ES-I3 (cell line): ENCODE results near the gene NUP85.
A peak's percentile ranks its signal among the peaks of the same experiment; 100 is the strongest.
"Not testable (repeated sequence)": the region's sequence is repeated elsewhere in the genome, so short reads cannot be mapped to it uniquely, and the experiment has no call there.

ENCODE experiments used
- H3K36me3 ChIP-seq: 2 replicates; pipeline ENCODE4 v1.6.1; 2013; ENCODE audit warnings: mild to moderate bottlenecking, low read length, control low read depth, moderate library complexity; ENCODE audit not compliant: insufficient read depth
- H3K4me1 ChIP-seq: 2 replicates; pipeline ENCODE4 v1.6.1; 2013; ENCODE audit warnings: mild to moderate bottlenecking, control low read depth, low read length; ENCODE audit not compliant: insufficient read depth
- H3K9ac ChIP-seq: 2 replicates; pipeline ENCODE4 v1.6.1; 2013; ENCODE audit warnings: low read depth, mild to moderate bottlenecking, low read length, moderate library complexity
- H3K9me3 ChIP-seq: 2 replicates; pipeline ENCODE4 v1.6.1; 2013; ENCODE audit warnings: mild to moderate bottlenecking, low read length, moderate library complexity; ENCODE audit not compliant: control insufficient read depth, insufficient read depth

Gene NUP85

GRCh38 chr17:75182319-75182568 lies 23.2 kb upstream of the NUP85 start:
- Histone ChIP-seq H3K36me3 (peaks cover 16% of the 10 kb centered on the region), H3K9me3 (no peaks in the 10 kb centered on the region), H3K4me1 (peaks cover 4% of the 10 kb centered on the region), H3K9ac (peak overlapping the region; percentile 94)

- Histone ChIP-seq H3K9me3 (no peaks in the 10 kb centered on the region), H3K9ac (peak within 1 kb of the TSS; percentile 94), H3K36me3 (peaks cover 16% of the 10 kb centered on the region), H3K4me1 (peaks cover 4% of the 10 kb centered on the region)
Measured at GRCh38 chr17:75182569-75183436, 22.7 kb upstream of the NUP85 start, which contains the start of gene SUMO2. SUMO2 (minus strand) TSS chr17:75182959; CDS start chr17:75182834, 125 bp downstream.

GRCh38 chr17:75183999-75184884 lies 21.2 kb upstream of the NUP85 start:
- H3K9me3 ChIP-seq: no peaks in the 10 kb centered on the region
- H3K4me1 ChIP-seq: peaks cover 4% of the 10 kb centered on the region
- peaks cover 8% of the 10 kb centered on the region; the same call in 1 of the 2 replicates for H3K36me3 ChIP-seq
- H3K9ac ChIP-seq: no peak overlapping the region

- no peaks in the 10 kb centered on the region for H3K36me3 ChIP-seq
Measured at GRCh38 chr17:75188614-75189013, 16.9 kb upstream of the NUP85 start.

GRCh38 chr17:75191584-75191983 lies 13.9 kb upstream of the NUP85 start:
- Histone ChIP-seq H3K9ac (no peak overlapping the region), H3K9me3 (no peaks in the 10 kb centered on the region), H3K36me3 (no peaks in the 10 kb centered on the region), H3K4me1 (no peaks in the 10 kb centered on the region)

More at GRCh38 chr17:75188614-75189013, 16.9 kb upstream of the NUP85 start:
- H3K9ac ChIP-seq: no peak overlapping the region
- no peaks in the 10 kb centered on the region for H3K9me3 ChIP-seq
- H3K4me1 ChIP-seq: no peaks in the 10 kb centered on the region; the same call in 1 of the 2 replicates

- H3K9ac ChIP-seq: no peak overlapping the region
- H3K36me3 ChIP-seq: no peaks in the 10 kb centered on the region
- no peaks in the 10 kb centered on the region for H3K4me1 ChIP-seq
- H3K9me3 ChIP-seq: no peaks in the 10 kb centered on the region
Measured at GRCh38 chr17:75194879-75195278, 10.6 kb upstream of the NUP85 start.

- H3K9me3 ChIP-seq: no peaks in the 10 kb centered on the region
- no peak overlapping the region for H3K9ac ChIP-seq
- H3K36me3 ChIP-seq: no peaks in the 10 kb centered on the region
- no peaks in the 10 kb centered on the region for H3K4me1 ChIP-seq
Measured at GRCh38 chr17:75199886-75200618, 5.4 kb upstream of the NUP85 start.

- Histone ChIP-seq H3K36me3 (peaks cover 14% of the 10 kb centered on the region), H3K4me1 (no peaks in the 10 kb centered on the region), H3K9ac (peak overlapping the region; percentile 98), H3K9me3 (no peaks in the 10 kb centered on the region)
Measured at GRCh38 chr17:75205793-75206163, 299 bp downstream of the NUP85 start.

GRCh38 chr17:75207050-75207407 lies 1.6 kb downstream of the NUP85 start:
- Histone ChIP-seq H3K36me3 (peaks cover 19% of the 10 kb centered on the region), H3K9ac (peak overlapping the region; percentile 98; the same call in 1 of the 2 replicates)
- not testable (repeated sequence) for H3K4me1 ChIP-seq, H3K9me3 ChIP-seq

- no peak overlapping the region for H3K9ac ChIP-seq
- H3K36me3 ChIP-seq: peaks cover 24% of the 10 kb centered on the region
- H3K4me1 ChIP-seq: no peaks in the 10 kb centered on the region
- no peaks in the 10 kb centered on the region for H3K9me3 ChIP-seq
Measured at GRCh38 chr17:75207760-75208159, 2.3 kb downstream of the NUP85 start.

GRCh38 chr17:75208161-75208560 lies 2.7 kb downstream of the NUP85 start:
- peaks cover 27% of the 10 kb centered on the region for H3K36me3 ChIP-seq
- H3K9ac ChIP-seq: no peak overlapping the region

GRCh38 chr17:75209061-75209460 lies 3.6 kb downstream of the NUP85 start:
- no peaks in the 10 kb centered on the region for H3K9me3 ChIP-seq
- H3K9ac ChIP-seq: no peak overlapping the region
- H3K36me3 ChIP-seq: peaks cover 32% of the 10 kb centered on the region
- H3K4me1 ChIP-seq: no peaks in the 10 kb centered on the region

More at GRCh38 chr17:75208161-75208560, 2.7 kb downstream of the NUP85 start:
- H3K4me1 ChIP-seq: no peaks in the 10 kb centered on the region
- no peaks in the 10 kb centered on the region for H3K9me3 ChIP-seq

GRCh38 chr17:75218131-75218530 lies 12.7 kb downstream of the NUP85 start:
- no peak overlapping the region for H3K9ac ChIP-seq
- peaks cover 37% of the 10 kb centered on the region for H3K36me3 ChIP-seq
- H3K4me1 ChIP-seq: no peaks in the 10 kb centered on the region

GRCh38 chr17:75219815-75220214 lies 14.3 kb downstream of the NUP85 start:
- Histone ChIP-seq H3K36me3 (peaks cover 29% of the 10 kb centered on the region), H3K9me3 (no peaks in the 10 kb centered on the region), H3K4me1 (no peaks in the 10 kb centered on the region), H3K9ac (no peak overlapping the region)

More at GRCh38 chr17:75218131-75218530, 12.7 kb downstream of the NUP85 start:
- no peaks in the 10 kb centered on the region for H3K9me3 ChIP-seq
